ENCODE data around the gene RTL10.

RTL10 gene

GRCh38 chr22:19806213-19807160 is 48.2 kb downstream of the RTL10 start:
- H3K4me1 ChIP-seq (ENCODE audit: control insufficient read depth in 1 of 2, insufficient read depth in 2 of 2, low read length in 2 of 2), result peaks cover 0 to 3% of the 10 kb centered on the region in 2 donors
- peaks cover 0 to under 1% of the 10 kb centered on the region in 2 donors for H3K36me3 ChIP-seq (ENCODE audit: control insufficient read depth in 1 of 2, insufficient read depth in 2 of 2, low read length in 2 of 2)
- no peak overlapping the region for H3K4me3 ChIP-seq (ENCODE audit: low read depth in 1 of 2, low read length in 2 of 2)
- no peak overlapping the region for H3K27ac ChIP-seq (ENCODE audit: low read length)
- no peaks in the 10 kb centered on the region for H3K27me3 ChIP-seq (ENCODE audit: low read depth, low read length)
- no peaks in the 10 kb centered on the region for H3K9me3 ChIP-seq (ENCODE audit: control insufficient read depth in 1 of 2, low read length in 2 of 2)

DNA sequence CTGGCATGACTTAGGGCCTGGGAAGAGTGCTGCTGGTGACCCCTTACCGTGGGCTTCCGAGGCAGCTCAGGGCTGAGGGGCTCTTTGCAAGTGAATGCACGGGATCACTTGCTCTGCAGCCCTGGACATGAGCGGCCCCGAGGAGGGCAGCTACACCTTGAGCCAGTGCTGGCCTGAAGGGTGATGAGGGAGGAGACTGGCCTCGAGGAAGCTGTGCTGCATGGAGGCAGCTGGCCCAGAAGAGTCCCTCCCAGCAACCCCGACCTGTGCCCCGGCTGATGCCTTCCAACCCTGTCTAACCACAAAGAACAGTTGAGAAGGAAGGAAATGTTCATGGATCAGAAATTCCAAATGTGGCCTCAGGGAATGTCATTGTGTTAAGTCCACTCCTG is 48.9 kb downstream of the RTL10 start:
- Histone ChIP-seq H3K27me3 (ENCODE audit: low read depth, low read length) (no peaks in the 10 kb centered on the region), H3K27ac (ENCODE audit: low read length) (no peak overlapping the region), H3K36me3 (ENCODE audit: control insufficient read depth in 1 of 2, insufficient read depth in 2 of 2, low read length in 2 of 2) (peaks cover 0 to 7% of the 10 kb centered on the region in 2 donors), H3K9me3 (ENCODE audit: control insufficient read depth in 1 of 2, low read length in 2 of 2) (no peaks in the 10 kb centered on the region), H3K4me1 (ENCODE audit: control insufficient read depth in 1 of 2, insufficient read depth in 2 of 2, low read length in 2 of 2) (peaks cover 0 to 3% of the 10 kb centered on the region in 2 donors), H3K4me3 (ENCODE audit: low read depth in 1 of 2, low read length in 2 of 2) (no peak overlapping the region)
